ENCODE results near the gene PTPN23.
"Not testable (repeated sequence)": the region's sequence is repeated elsewhere in the genome, so short reads cannot be mapped to it uniquely, and the experiment has no call there.

Gene PTPN23

DNA sequence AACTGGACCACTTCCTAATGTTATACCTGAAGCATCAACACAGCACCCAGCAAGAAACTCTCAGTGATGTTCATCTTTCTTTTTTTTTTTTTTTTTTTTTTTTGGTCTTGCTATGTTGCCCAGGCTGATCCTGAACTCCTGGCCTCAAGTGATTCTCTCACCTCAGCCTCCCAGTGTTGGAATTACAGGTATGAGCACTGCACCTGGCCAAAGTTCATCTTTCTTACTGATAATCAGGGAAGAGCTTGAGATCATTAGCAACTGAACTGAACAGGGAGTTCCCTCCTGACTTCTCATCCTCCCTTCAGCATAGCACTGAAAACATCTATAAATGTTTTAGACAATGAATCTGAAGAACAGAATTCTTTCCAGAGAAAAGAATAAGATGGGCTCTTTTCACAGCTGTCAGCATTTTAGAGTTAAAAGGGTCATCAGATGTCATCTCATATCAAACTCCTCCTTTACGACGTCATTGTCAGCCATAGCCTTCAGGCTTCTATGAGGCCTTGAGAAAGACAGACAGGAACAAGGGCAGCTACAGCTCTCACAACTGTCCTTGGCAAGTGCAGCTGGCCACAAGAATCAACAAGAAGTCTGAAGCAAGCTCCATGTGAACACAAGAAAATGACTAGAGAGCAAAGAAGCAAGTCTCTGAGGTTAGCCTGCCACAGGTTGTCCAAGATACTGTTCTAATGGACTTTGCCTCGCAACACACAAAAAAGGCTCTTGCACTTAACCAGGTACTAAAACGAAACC lies 61.2 kb downstream of the PTPN23 start:
- H3K27ac ChIP-seq = peak overlapping the region; percentile 44; the same call in 1 of the 2 replicates

DNA sequence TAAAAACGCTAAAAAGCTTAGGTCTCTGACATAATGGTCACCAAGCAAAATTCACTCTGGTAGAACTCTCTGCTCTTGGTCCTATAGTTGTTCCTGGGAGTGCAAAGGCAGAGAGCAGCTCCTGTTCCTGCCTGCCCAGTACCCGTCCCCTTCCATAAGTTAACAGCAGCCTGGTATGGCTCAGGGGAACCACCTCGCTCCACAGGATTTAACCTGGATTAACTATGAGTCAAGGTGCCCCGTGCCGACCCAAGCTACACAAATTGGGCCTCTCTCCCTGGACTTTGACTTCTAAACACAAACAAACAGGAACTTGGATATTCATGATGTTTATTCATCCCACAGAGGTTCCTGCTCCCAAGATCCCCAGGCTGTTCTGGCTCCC lies 62.8 kb downstream of the PTPN23 start:
- H3K27ac ChIP-seq = peak overlapping the region; percentile 44
- TF ChIP-seq, protein P1, sequence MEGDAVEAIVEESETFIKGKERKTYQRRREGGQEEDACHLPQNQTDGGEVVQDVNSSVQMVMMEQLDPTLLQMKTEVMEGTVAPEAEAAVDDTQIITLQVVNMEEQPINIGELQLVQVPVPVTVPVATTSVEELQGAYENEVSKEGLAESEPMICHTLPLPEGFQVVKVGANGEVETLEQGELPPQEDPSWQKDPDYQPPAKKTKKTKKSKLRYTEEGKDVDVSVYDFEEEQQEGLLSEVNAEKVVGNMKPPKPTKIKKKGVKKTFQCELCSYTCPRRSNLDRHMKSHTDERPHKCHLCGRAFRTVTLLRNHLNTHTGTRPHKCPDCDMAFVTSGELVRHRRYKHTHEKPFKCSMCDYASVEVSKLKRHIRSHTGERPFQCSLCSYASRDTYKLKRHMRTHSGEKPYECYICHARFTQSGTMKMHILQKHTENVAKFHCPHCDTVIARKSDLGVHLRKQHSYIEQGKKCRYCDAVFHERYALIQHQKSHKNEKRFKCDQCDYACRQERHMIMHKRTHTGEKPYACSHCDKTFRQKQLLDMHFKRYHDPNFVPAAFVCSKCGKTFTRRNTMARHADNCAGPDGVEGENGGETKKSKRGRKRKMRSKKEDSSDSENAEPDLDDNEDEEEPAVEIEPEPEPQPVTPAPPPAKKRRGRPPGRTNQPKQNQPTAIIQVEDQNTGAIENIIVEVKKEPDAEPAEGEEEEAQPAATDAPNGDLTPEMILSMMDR (conservative IDR thresholded peaks at IDR 0.05) = no peak

More for the DNA sequence above, 61.2 kb downstream of the PTPN23 start:
- TF ChIP-seq, protein P1 (conservative IDR thresholded peaks at IDR 0.05) = no peak

DNA sequence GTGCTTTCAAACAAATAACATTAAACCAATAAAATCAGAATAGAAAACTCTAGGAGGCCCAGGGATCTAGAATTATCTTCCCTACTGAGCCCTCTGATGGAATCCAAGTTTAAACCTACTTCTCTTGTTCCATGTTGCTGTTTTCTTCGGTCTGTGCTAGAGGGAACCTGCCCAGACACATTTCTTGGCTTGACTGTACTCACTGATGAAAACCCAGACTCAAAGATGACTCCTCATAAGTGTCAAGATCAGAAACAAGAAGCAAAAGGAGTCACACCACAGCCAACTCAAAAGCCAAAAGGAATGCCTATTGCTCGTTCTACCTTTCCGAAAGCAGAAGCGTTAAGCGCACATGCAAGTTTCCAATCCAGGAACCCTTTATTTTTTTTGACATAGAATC lies 63.3 kb downstream of the PTPN23 start:
- TF ChIP-seq, protein P1 (conservative IDR thresholded peaks at IDR 0.05) = no peak
- H3K27ac ChIP-seq = peak overlapping the region; percentile 44

DNA sequence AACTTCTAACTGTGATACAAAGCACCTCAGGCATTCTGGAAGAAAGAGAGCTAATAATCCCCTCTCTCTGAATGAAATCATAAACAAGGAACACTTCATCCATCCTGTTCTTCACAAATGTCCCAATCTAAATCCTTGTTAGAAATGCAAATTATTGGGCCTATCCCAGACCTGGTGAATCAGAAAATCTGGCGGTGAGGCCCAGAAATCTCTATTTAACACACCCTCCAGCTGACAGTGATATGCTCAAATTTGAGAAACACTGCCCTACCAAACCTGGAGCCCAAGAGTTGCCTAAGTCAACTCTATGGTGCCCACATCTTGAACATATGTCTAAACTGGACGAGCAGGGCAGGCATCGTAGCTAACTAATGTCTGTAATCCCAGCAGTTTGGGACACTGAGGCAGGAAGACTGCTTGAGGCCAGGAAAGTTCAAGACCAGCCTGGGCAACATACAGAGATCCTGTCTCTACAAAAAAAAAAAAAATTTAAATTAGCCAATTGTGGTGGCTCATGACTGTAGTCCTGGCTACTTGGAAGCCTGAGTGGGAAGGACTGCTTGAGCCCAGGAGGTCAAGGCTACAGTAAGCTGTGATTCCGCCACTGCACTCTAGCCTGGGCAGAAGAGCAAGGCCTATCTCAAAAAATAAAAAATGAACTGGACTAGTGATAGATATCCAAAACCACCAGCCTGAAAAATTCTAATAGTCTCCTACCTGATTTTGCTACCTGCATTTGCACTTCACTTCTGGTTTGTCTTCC lies 71.8 kb downstream of the PTPN23 start:
- H3K27ac ChIP-seq = no peak overlapping the region
- TF ChIP-seq, protein P1 (conservative IDR thresholded peaks at IDR 0.05) = no peak

DNA sequence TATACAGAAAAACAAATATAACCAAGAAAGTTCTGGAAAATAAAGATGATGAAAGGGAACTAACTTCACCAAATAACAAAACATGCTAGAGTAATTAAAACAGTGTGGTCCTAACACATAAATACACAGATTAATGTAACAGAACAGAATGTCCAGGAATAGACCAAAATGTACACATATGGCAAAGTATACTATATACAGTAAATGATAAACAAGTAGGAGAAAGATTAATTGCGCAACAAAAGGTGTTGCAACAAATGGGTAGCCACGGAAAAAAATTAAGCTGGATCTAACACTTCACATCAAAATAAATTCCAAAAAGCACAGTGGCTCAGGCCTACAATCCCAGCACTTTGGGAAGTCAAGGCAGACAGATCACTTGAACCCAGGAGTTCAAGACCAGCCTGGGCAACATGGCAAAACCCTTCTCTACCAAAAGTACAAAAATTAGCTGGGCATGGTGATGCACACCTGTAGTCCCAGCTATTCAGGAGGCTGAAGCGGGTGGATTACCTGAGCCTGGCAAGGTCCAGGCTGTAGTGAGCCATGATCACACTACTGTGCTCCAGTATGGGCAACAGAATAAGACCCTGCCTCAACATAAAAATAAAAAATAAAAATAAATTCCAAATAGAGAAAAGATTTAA lies 75.1 kb downstream of the PTPN23 start:
- no peak overlapping the region for H3K27ac ChIP-seq
- TF ChIP-seq, protein P1 (conservative IDR thresholded peaks at IDR 0.05) = no peak

DNA sequence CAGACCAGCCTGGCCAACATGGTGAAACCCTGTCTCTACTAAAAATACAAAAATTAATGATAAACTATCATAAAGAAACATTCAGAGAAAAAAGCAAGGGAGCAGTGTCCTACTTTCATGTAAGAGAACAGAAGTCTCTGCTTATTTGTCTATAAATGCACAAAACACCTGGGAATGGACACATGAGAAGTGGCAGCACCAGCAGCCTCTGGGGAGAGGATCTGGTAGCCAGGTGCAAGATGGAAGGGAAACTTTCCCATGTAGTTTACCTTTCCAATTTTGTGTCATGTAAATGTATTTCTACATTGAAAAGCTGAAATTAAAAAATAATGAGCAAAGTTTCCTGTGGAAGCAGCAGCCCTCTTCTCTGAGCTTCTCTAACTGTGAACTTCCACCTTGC lies 76.2 kb downstream of the PTPN23 start:
- H3K27ac ChIP-seq = no peak overlapping the region; the same call in 1 of the 2 replicates
- TF ChIP-seq, protein P1 (conservative IDR thresholded peaks at IDR 0.05) = no peak

DNA sequence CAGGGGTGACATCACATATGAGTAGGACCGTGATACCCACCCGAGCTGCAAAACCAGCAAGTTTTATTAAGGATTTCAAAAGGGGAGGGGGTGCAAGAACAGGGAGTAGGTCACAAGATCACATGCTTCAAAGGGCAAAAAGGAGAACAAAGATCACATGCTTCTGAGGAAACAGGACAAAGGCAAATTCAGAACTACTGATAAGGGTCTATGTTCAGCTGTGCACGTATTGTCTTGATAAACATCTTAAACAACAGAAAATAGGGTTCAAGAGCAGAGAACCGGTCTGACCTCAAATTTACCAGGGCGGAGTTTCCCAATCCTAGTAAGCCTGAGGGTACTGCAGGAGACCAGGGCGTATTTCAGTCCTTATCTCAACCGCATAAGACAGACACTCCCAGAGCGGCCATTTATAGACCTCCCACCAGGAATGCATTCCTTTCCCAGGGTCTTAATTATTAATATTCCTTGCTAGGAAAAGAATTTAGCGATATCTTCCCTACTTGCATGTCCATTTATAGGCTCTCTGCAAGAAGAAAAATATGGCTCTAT lies 78.8 kb downstream of the PTPN23 start:
- not testable (repeated sequence) for H3K27ac ChIP-seq
